SW480 (cell line): ENCODE measurements around the gene CNRIP1.

Experiments
- DNase-seq: peaks from one replicate; pipeline ENCODE4 v3.0.0-alpha.2; 2016; ENCODE audit warnings: low spot score

CNRIP1 gene

DNA sequence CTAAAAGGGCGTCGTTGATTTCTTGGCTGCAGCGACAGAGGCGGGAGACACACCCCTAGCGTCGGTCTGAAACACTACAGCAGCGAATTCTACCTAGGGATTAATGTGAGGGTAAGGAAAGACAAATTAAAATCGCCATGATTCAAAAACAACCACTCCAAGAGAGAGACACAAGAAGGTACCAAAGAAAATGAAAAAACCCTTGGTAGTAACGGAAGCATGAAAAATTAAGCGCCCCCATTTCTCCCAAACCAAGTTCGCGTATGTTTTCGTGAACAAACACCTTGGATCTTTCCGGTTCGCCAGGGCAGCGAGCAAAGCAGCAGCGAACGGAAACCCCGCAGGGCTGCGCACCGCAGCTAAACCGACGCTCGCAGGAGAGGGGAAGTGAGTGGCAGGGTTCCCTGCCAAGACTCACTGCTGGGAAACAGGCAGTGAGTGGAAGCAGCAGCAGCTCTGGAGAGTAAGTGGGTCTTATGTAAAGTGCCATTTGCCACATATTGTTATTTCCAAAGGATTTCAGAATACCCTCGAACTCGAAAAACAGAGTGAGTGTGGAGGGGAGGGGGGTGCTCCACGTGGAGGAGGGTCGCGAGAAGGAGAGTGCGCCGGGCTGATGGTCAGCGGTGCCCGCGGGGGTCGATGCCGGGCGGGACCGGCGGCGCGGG is 68.4 kb downstream of the CNRIP1 start:
- peak; percentile 95 for DNase-seq

DNA sequence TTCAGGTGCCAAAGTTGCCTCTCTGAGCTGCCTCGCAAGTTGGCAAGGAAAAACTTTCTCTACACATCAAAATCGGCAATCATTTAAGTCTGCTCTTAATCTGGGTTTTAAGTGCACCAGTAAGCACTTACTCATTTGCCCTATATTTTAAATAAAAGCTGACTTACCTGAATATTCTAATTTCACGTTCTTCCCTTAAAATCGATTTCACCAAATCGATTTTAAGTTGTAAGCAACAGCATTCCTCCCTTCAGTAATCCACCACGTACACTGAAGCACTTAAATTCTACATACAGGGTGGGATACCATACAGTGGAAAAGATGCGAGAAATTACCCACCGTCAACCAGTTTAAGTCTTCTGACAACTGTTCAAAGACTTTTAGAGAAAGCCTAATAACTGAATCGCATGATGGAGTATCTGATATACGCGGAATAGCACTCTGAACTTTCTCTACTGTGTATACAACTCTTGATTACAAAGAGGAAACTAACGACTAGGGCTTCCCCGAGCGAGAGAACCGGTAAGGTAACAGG is 69.0 kb downstream of the CNRIP1 start:
- peak; percentile 3 for DNase-seq

- DNase-seq: no peak
These were observed 69.6 kb downstream of the CNRIP1 start for GRCh38 chr2:68250196-68250595.

DNA sequence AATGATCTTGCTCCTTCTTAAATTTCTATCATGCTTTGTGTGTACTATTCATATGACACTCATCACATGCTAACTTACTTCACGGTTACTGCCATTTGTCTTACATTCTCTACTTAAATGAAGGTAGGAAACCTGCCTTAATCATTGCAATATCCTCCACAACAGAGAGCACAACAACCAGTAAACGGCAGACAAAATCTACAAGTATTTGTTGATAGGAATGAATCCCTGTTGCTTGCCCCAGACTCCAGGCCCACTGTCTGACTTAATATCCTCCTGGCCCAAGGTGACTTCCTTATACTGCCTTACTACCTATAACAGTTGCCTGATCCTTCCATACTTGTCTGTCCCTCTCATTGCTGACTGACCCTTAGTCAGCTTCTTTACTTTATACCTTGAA is 70.9 kb downstream of the CNRIP1 start:
- DNase-seq: no peak

- DNase-seq: no peak
These were observed 71.4 kb downstream of the CNRIP1 start for GRCh38 chr2:68248361-68248760.

DNA sequence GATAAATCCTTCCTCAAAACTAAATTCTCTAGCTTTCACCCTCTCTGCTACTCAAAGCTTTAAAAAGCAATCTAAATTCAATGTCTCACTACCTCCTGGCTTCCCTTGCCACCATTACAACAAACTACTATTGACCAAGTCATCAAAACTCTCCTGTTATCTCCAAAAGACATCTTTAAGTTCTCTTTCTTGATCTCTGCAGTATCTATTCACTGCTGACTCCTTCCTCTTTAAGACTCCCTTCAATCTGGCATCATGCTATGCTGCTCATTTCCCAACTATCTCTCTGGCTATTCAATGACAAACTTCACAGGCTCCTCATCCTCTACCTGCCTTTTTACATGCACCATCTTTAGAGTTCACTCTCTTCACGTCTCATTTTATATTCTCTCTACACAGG is 73.4 kb downstream of the CNRIP1 start:
- DNase-seq: no peak

DNA sequence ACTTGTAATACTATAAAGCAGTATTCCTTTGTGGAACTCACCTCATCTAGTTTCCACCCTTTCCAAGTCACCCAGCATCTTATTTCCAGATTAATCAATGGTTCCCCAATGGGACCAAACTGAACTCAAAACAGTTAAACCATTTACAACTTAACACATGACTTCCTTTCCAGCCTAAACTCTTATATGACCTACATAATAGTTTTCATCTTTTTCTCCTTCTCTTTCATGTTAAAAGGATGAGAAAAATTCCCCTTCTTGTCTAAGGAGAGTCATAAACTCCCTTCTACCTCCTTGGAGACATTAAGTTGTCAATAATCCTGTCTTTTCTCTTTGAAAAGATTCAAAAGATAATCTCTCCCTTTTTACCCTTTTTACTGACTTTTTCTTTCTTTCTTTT is 74.1 kb downstream of the CNRIP1 start:
- DNase-seq: no peak

DNA sequence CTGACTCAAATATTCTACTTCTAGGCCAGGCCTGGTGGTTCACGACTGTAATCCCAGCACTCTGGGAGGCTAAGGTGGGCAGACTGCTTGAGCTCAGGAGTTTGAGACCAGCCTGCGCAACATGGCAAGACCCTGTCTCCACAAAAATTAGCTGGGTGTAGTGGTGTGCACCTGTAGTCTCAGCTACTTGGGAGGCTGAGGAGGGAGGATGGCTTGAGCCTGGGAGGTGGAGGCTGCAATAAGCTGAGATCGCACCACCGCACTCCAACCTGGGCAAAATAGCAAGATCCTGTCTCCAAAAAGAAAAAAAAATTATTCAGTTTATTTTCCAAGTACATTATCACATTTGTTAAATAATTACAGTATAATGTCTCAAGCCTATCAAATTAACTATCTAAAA is 74.7 kb downstream of the CNRIP1 start:
- no peak for DNase-seq

GRCh38 chr2:68244456-68244855 is 75.3 kb downstream of the CNRIP1 start:
- DNase-seq: no peak
